Neural cell (in vitro differentiated cells): ENCODE data around the gene NLRP6.

ENCODE experiments used
- CTCF ChIP-seq: fragments of 450-650 bp; IDR thresholded peaks from 2 replicates; pipeline ENCODE4 v1.5.1; 2014; ENCODE audit warnings: antibody characterized with exemption, mild to moderate bottlenecking, moderate library complexity; ENCODE audit not compliant: poor library complexity, severe bottlenecking
- MXI1 ChIP-seq: fragments of 450-650 bp; conservative IDR thresholded peaks from 2 replicates; pipeline ENCODE4 v1.6.1; 2014; ENCODE audit warnings: antibody characterized with exemption, mild to moderate bottlenecking; ENCODE audit not compliant: poor library complexity, severe bottlenecking
- SMC3 ChIP-seq: fragments of 450-650 bp; conservative IDR thresholded peaks from 2 replicates; pipeline ENCODE4 v1.6.1; 2014; ENCODE audit warnings: antibody characterized with exemption, mild to moderate bottlenecking, moderate library complexity; ENCODE audit not compliant: poor library complexity
- TAF1 ChIP-seq: IDR thresholded peaks from 2 replicates; pipeline ENCODE4 v1.6.1; 2012; ENCODE audit warnings: low read depth

GRCh38 chr11:253160-253885, 24.9 kb upstream of the NLRP6 start:
- TF ChIP-seq CTCF (no peak), MXI1 (no peak), TAF1 (no peak), SMC3 (no peak)
